ENCODE data around the gene YPEL3. TPM values are rescaled to one million over a fixed set of nuclear protein-coding genes. Genes with fewer than 3 reads are reported as not detected.

YPEL3 gene
- total and polyA plus RNA-seq, 2 of the 8 experiments (the other 6 are each of a cell fraction or from before 2014, with no cell fraction given), result 40.3 to 53.3 TPM

GRCh38 chr16:30131869-30132475 is 36.0 kb upstream of the YPEL3 start (continued):
- TF ChIP-seq, protein P1, sequence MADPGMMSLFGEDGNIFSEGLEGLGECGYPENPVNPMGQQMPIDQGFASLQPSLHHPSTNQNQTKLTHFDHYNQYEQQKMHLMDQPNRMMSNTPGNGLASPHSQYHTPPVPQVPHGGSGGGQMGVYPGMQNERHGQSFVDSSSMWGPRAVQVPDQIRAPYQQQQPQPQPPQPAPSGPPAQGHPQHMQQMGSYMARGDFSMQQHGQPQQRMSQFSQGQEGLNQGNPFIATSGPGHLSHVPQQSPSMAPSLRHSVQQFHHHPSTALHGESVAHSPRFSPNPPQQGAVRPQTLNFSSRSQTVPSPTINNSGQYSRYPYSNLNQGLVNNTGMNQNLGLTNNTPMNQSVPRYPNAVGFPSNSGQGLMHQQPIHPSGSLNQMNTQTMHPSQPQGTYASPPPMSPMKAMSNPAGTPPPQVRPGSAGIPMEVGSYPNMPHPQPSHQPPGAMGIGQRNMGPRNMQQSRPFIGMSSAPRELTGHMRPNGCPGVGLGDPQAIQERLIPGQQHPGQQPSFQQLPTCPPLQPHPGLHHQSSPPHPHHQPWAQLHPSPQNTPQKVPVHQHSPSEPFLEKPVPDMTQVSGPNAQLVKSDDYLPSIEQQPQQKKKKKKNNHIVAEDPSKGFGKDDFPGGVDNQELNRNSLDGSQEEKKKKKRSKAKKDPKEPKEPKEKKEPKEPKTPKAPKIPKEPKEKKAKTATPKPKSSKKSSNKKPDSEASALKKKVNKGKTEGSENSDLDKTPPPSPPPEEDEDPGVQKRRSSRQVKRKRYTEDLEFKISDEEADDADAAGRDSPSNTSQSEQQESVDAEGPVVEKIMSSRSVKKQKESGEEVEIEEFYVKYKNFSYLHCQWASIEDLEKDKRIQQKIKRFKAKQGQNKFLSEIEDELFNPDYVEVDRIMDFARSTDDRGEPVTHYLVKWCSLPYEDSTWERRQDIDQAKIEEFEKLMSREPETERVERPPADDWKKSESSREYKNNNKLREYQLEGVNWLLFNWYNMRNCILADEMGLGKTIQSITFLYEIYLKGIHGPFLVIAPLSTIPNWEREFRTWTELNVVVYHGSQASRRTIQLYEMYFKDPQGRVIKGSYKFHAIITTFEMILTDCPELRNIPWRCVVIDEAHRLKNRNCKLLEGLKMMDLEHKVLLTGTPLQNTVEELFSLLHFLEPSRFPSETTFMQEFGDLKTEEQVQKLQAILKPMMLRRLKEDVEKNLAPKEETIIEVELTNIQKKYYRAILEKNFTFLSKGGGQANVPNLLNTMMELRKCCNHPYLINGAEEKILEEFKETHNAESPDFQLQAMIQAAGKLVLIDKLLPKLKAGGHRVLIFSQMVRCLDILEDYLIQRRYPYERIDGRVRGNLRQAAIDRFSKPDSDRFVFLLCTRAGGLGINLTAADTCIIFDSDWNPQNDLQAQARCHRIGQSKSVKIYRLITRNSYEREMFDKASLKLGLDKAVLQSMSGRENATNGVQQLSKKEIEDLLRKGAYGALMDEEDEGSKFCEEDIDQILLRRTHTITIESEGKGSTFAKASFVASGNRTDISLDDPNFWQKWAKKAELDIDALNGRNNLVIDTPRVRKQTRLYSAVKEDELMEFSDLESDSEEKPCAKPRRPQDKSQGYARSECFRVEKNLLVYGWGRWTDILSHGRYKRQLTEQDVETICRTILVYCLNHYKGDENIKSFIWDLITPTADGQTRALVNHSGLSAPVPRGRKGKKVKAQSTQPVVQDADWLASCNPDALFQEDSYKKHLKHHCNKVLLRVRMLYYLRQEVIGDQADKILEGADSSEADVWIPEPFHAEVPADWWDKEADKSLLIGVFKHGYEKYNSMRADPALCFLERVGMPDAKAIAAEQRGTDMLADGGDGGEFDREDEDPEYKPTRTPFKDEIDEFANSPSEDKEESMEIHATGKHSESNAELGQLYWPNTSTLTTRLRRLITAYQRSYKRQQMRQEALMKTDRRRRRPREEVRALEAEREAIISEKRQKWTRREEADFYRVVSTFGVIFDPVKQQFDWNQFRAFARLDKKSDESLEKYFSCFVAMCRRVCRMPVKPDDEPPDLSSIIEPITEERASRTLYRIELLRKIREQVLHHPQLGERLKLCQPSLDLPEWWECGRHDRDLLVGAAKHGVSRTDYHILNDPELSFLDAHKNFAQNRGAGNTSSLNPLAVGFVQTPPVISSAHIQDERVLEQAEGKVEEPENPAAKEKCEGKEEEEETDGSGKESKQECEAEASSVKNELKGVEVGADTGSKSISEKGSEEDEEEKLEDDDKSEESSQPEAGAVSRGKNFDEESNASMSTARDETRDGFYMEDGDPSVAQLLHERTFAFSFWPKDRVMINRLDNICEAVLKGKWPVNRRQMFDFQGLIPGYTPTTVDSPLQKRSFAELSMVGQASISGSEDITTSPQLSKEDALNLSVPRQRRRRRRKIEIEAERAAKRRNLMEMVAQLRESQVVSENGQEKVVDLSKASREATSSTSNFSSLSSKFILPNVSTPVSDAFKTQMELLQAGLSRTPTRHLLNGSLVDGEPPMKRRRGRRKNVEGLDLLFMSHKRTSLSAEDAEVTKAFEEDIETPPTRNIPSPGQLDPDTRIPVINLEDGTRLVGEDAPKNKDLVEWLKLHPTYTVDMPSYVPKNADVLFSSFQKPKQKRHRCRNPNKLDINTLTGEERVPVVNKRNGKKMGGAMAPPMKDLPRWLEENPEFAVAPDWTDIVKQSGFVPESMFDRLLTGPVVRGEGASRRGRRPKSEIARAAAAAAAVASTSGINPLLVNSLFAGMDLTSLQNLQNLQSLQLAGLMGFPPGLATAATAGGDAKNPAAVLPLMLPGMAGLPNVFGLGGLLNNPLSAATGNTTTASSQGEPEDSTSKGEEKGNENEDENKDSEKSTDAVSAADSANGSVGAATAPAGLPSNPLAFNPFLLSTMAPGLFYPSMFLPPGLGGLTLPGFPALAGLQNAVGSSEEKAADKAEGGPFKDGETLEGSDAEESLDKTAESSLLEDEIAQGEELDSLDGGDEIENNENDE (IDR thresholded peaks at IDR 0.05; ENCODE audit: insufficient replicate concordance, low read length), result no peak
- no peak for TF ChIP-seq EP300 (IDR thresholded peaks at IDR 0.05; ENCODE audit: borderline replicate concordance in 1 of 2, low read depth in 2 of 2, low read length in 2 of 2)
- TF ChIP-seq HDAC6 (IDR thresholded peaks at IDR 0.05; ENCODE audit: low read depth, low read length), result no peak
- no peak for TF ChIP-seq E2F6 (IDR thresholded peaks at IDR 0.05)
- TF ChIP-seq EZH2 (IDR thresholded peaks at IDR 0.05; ENCODE audit: low read depth, low read length, severe bottlenecking), result no peak
- no peak for TF ChIP-seq GTF2F1 (IDR thresholded peaks at IDR 0.05; ENCODE audit: borderline replicate concordance, low read depth, low read length)
- no peak for TF ChIP-seq ATF3 (IDR thresholded peaks at IDR 0.05; ENCODE audit: insufficient read depth, low read depth, low read length)
- TF ChIP-seq CHD2 (IDR thresholded peaks at IDR 0.05; ENCODE audit: low read length), result no peak
- no peak for TF ChIP-seq MAX (IDR thresholded peaks at IDR 0.05)
